Effector memory CD4-positive, alpha-beta T cell (primary cell): ENCODE measurements around the gene POLR2E.

Experiments used
- DNase-seq, 3 donors: peaks; one replicate each; pipeline ENCODE4 v3.0.0-alpha.2; 2020
- H3K27ac ChIP-seq: 2 replicates; pipeline ENCODE4 v1.7.0; 2013; ENCODE audit warnings: mild to moderate bottlenecking, low read length, moderate library complexity; ENCODE audit not compliant: insufficient read depth, poor library complexity, severe bottlenecking
- H3K27me3 ChIP-seq: replicated peaks from 2 replicates; pipeline ENCODE4 v1.7.0; 2013; ENCODE audit warnings: mild to moderate bottlenecking, low read length; ENCODE audit not compliant: insufficient read depth, control insufficient read depth, poor library complexity, severe bottlenecking
- H3K36me3 ChIP-seq: 2 replicates; pipeline ENCODE4 v1.7.0; 2013; ENCODE audit warnings: mild to moderate bottlenecking, low read length, moderate library complexity; ENCODE audit not compliant: control insufficient read depth, insufficient read depth
- H3K4me1 ChIP-seq: 2 replicates; pipeline ENCODE4 v1.7.0; 2013; ENCODE audit warnings: low read length, mild to moderate bottlenecking; ENCODE audit not compliant: control insufficient read depth, insufficient read depth, poor library complexity, severe bottlenecking
- H3K4me3 ChIP-seq: 2 replicates; pipeline ENCODE4 v1.7.0; 2013; ENCODE audit warnings: low read length, low read depth, mild to moderate bottlenecking; ENCODE audit not compliant: insufficient read depth, poor library complexity, severe bottlenecking
- H3K9me3 ChIP-seq: 2 replicates; pipeline ENCODE4 v1.7.0; 2013; ENCODE audit warnings: mild to moderate bottlenecking, low read length, moderate library complexity; ENCODE audit not compliant: control insufficient read depth

The POLR2E gene

GRCh38 chr19:1085676-1086442, 9.3 kb downstream of the POLR2E start:
- Histone ChIP-seq H3K4me3 (no peak overlapping the region), H3K36me3 (peaks cover 65% of the 10 kb centered on the region), H3K27ac (peak overlapping the region; percentile 73), H3K4me1 (peaks cover 55% of the 10 kb centered on the region), H3K9me3 (no peaks in the 10 kb centered on the region), H3K27me3 (no peaks in the 10 kb centered on the region)
- DNase-seq = no peak

GRCh38 chr19:1085053-1085658, 10.0 kb downstream of the POLR2E start:
- Histone ChIP-seq H3K36me3 (peaks cover 69% of the 10 kb centered on the region), H3K4me1 (peaks cover 62% of the 10 kb centered on the region)

GRCh38 chr19:1084024-1084868, 10.9 kb downstream of the POLR2E start:
- DNase-seq = no peak
- H3K4me1 ChIP-seq = peaks cover 71% of the 10 kb centered on the region
- H3K27ac ChIP-seq = no peak overlapping the region
- no peak overlapping the region for H3K4me3 ChIP-seq
- peaks cover 73% of the 10 kb centered on the region for H3K36me3 ChIP-seq
- no peaks in the 10 kb centered on the region for H3K27me3 ChIP-seq
- H3K9me3 ChIP-seq = no peaks in the 10 kb centered on the region

More at GRCh38 chr19:1085053-1085658, 10.0 kb downstream of the POLR2E start:
- no peaks in the 10 kb centered on the region for H3K27me3 ChIP-seq
- no peak overlapping the region for H3K27ac ChIP-seq
- H3K4me3 ChIP-seq = no peak overlapping the region
- H3K9me3 ChIP-seq = no peaks in the 10 kb centered on the region
- DNase-seq = no peak

GRCh38 chr19:1082928-1083816, 12.0 kb downstream of the POLR2E start:
- H3K4me1 ChIP-seq = peaks cover 61% of the 10 kb centered on the region

GRCh38 chr19:1082165-1082927, 12.8 kb downstream of the POLR2E start:
- Histone ChIP-seq H3K4me3 (no peak overlapping the region), H3K9me3 (no peaks in the 10 kb centered on the region), H3K4me1 (peaks cover 55% of the 10 kb centered on the region), H3K27ac (peak overlapping the region; percentile 62), H3K36me3 (peaks cover 78% of the 10 kb centered on the region), H3K27me3 (no peaks in the 10 kb centered on the region)
- peak; percentile 76 to 84 (median 78) for DNase-seq

More at GRCh38 chr19:1082928-1083816, 12.0 kb downstream of the POLR2E start:
- Histone ChIP-seq H3K36me3 (peaks cover 75% of the 10 kb centered on the region), H3K27me3 (no peaks in the 10 kb centered on the region), H3K27ac (peak overlapping the region; percentile 62), H3K9me3 (no peaks in the 10 kb centered on the region), H3K4me3 (no peak overlapping the region)
- DNase-seq = no peak

GRCh38 chr19:1081301-1082164, 13.6 kb downstream of the POLR2E start:
- Histone ChIP-seq H3K9me3 (no peaks in the 10 kb centered on the region), H3K27me3 (no peaks in the 10 kb centered on the region), H3K4me3 (no peak overlapping the region), H3K4me1 (peaks cover 54% of the 10 kb centered on the region), H3K27ac (peak overlapping the region; percentile 25), H3K36me3 (peaks cover 75% of the 10 kb centered on the region)
- DNase-seq = no peak

- Histone ChIP-seq H3K36me3 (peaks cover 72% of the 10 kb centered on the region), H3K27me3 (no peaks in the 10 kb centered on the region), H3K27ac (peak overlapping the region; percentile 32), H3K4me3 (no peak overlapping the region), H3K4me1 (peaks cover 63% of the 10 kb centered on the region), H3K9me3 (no peaks in the 10 kb centered on the region)
- DNase-seq = no peak
These were observed 14.6 kb downstream of the POLR2E start for GRCh38 chr19:1080360-1081161.

GRCh38 chr19:1079566-1080111, 15.5 kb downstream of the POLR2E start:
- H3K4me3 ChIP-seq = no peak overlapping the region
- peak overlapping the region; percentile 57 for H3K27ac ChIP-seq
- peak in 1 of 3 donors; percentile 44 for DNase-seq
- H3K4me1 ChIP-seq = peaks cover 71% of the 10 kb centered on the region
- no peaks in the 10 kb centered on the region for H3K9me3 ChIP-seq
- H3K27me3 ChIP-seq = no peaks in the 10 kb centered on the region
- peaks cover 70% of the 10 kb centered on the region for H3K36me3 ChIP-seq
